Lower leg skin (tissue), 4 donors: ENCODE data around the gene ADD1. TPM values are rescaled to one million over a fixed set of nuclear protein-coding genes. Genes with fewer than 3 reads are reported as not detected.

Experiments
- DNase-seq, 2 donors: peaks; one replicate each; pipeline ENCODE4 v3.0.0-alpha.2; 2019; ENCODE audit warnings: low spot score in 2 of 2
- H3K4me3 ChIP-seq: fragments of 200-600 bp; sonication (generic); 2 replicates; pipeline ENCODE4 v1.5.1; 2017; ENCODE audit warnings: mild to moderate bottlenecking, low read depth; ENCODE audit not compliant: poor library complexity, severe bottlenecking
- POLR2A ChIP-seq, 2 donors: fragments of 450-650 bp; IDR thresholded peaks; one replicate each; pipeline ENCODE4 v1.6.1; 2016 to 2017; ENCODE audit warnings: antibody characterized with exemption in 2 of 2, mild to moderate bottlenecking in 1 of 2, moderate library complexity in 1 of 2
- whole genome bisulfite sequencing, 2 donors: methylation state at CpG; one replicate each; pipeline ENCODE4 v1.1.5; 2018; 5-methylcytosine and 5-hydroxymethylcytosine counted together
- intact Hi-C: fragments of 100-400 bp; cut with DNase I; formaldehyde crosslinking; loops from one replicate; pipeline ENCODE4 v1.15.0; 2023; ENCODE audit warnings: low total_unique reads
- total RNA-seq, 4 donors: library from RNA; depleted of rRNA; stranded (reverse); fragments of >200 nt; gene quantifications; one replicate each; pipeline ENCODE4 v1.1.0, GENCODE V29; 2016
- TF ChIP-seq, protein P1 (sequence below), 3 donors: fragments of 450-650 bp; IDR thresholded peaks; one replicate each; pipeline ENCODE4 v1.5.1; 2016; ENCODE audit warnings: antibody characterized with exemption in 3 of 3, mild to moderate bottlenecking in 3 of 3, moderate library complexity in 2 of 3

ADD1 gene
- total RNA-seq, 4 donors from 2014 or later, result 102 to 153 (median 135) TPM

DNA sequence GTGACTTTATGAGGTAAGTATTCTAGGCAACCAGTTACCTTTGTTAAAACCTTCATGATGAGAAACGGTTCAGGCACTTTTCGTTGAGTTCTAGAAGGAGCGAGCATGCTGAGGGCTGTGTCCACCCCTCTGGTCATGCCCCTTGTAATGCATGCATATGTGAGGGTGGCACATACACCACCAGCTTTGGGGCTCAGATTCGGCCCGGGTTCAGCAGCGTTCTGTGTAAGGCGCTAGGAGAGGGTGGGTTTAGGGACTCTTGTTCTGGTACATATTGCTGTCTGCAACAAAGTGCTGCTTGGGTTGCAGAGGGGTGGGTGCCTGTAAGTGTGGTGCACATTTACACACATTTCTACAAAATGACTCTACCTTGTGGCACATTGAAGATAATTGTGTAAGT is 65.0 kb downstream of the ADD1 start:
- WGBS, 2 donors, result 83 to 89% methylated on average over 7 of the region's 7 CpGs
- DNase-seq, result no peak
- intact Hi-C loops, result no loop called here
- TF ChIP-seq, protein P1, sequence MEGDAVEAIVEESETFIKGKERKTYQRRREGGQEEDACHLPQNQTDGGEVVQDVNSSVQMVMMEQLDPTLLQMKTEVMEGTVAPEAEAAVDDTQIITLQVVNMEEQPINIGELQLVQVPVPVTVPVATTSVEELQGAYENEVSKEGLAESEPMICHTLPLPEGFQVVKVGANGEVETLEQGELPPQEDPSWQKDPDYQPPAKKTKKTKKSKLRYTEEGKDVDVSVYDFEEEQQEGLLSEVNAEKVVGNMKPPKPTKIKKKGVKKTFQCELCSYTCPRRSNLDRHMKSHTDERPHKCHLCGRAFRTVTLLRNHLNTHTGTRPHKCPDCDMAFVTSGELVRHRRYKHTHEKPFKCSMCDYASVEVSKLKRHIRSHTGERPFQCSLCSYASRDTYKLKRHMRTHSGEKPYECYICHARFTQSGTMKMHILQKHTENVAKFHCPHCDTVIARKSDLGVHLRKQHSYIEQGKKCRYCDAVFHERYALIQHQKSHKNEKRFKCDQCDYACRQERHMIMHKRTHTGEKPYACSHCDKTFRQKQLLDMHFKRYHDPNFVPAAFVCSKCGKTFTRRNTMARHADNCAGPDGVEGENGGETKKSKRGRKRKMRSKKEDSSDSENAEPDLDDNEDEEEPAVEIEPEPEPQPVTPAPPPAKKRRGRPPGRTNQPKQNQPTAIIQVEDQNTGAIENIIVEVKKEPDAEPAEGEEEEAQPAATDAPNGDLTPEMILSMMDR (IDR thresholded peaks at IDR 0.05), result no peak
- no peak for TF ChIP-seq POLR2A (IDR thresholded peaks at IDR 0.05)
- H3K4me3 ChIP-seq, result no peak overlapping the region

DNA sequence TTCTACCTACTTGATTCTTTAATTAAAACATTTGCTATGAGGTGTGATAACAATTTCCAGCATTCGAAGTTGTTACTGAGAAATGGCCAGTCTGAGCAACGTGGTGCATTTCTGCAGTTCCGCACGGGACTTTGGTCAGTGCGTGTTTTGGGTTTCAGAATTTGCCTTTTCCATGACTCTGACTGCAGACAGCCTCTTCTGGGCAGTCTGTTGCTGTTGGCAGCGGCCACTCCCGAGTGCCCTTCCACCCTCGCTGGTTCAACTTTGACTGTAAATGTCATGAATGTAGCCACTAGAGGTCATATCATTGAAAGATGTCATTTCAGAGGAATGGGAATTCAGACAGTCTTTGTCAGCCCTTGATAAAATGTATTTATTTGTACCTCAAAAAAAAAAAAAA is 65.9 kb downstream of the ADD1 start:
- DNase-seq, result no peak
- intact Hi-C loops, result no loop called here
- 82 to 83% methylated on average over 8 of the region's 8 CpGs for WGBS, 2 donors
- no peak overlapping the region for H3K4me3 ChIP-seq
- TF ChIP-seq, protein P1 (IDR thresholded peaks at IDR 0.05), result no peak
- TF ChIP-seq POLR2A (IDR thresholded peaks at IDR 0.05), result no peak

DNA sequence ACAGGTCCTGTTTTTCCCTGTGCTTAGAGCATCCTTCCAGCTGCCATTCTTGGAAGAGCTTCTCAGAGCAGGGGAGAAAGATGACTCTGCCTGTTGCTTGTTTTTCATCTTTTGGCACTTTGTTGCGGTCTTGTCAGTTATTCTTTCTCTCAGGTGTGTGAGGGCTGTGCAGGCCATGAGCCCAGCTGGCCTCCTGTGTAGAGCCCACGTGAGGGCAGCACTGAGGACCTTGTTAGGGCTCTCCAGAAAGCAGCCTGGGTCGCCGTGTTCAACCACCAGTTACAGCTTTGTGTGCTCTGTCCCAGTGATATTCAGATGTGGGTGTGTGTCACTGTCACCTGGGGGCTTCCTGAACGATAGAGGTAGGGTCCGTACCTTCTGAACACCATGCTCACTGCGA is 66.8 kb downstream of the ADD1 start:
- intact Hi-C loops, result no loop called here
- WGBS, 2 donors, result 85 to 95% methylated on average over 7 of the region's 7 CpGs

GRCh38 chr4:2911868-2912267 is 68.2 kb downstream of the ADD1 start:
- no peak for DNase-seq
- intact Hi-C loops, result no loop called here
- WGBS, 2 donors, result 78 to 88% methylated on average over 3 of the region's 3 CpGs
- TF ChIP-seq POLR2A (IDR thresholded peaks at IDR 0.05), result no peak
- TF ChIP-seq, protein P1 (IDR thresholded peaks at IDR 0.05), result no peak
- no peak overlapping the region for H3K4me3 ChIP-seq

More for the DNA sequence above, 66.8 kb downstream of the ADD1 start:
- TF ChIP-seq POLR2A (IDR thresholded peaks at IDR 0.05), result no peak
- TF ChIP-seq, protein P1 (IDR thresholded peaks at IDR 0.05), result no peak
- no peak for DNase-seq
- H3K4me3 ChIP-seq, result no peak overlapping the region

GRCh38 chr4:2913168-2913567 is 69.5 kb downstream of the ADD1 start:
- intact Hi-C loops, result no loop called here
- DNase-seq, result no peak
- WGBS, 2 donors, result 76 to 86% methylated on average over 4 to 6 of the region's 6 CpGs
- no peak overlapping the region for H3K4me3 ChIP-seq
- no peak for TF ChIP-seq POLR2A (IDR thresholded peaks at IDR 0.05)
- TF ChIP-seq, protein P1 (IDR thresholded peaks at IDR 0.05), result no peak
